Activated B cell treated with CpG ODN at 0.5 μM for 24 hours (primary cell): ENCODE data around the gene TLL2. TPM values are rescaled to one million over a fixed set of nuclear protein-coding genes. Genes with fewer than 3 reads are reported as not detected.

ENCODE experiments used
- ATAC-seq: fragments of 200-7000 bp; cut with Tn5 transposase; one replicate; pipeline ENCODE4 v1.10.0; 2021; ENCODE audit warnings: low read depth, mild to moderate bottlenecking, moderate library complexity
- CTCF ChIA-PET: fragments of 350-600 bp; sonication (Branson Sonifier 250); formaldehyde crosslinking; loops from one replicate; lab custom pipeline; 2021; ENCODE audit warnings: antibody characterized with exemption; lab: Charles Lee
- POLR2A ChIA-PET: fragments of 350-600 bp; sonication (Branson Sonifier 250); formaldehyde crosslinking; loops from one replicate; lab custom pipeline; 2021; ENCODE audit warnings: antibody characterized with exemption; lab: Charles Lee
- DNase-seq: peaks from one replicate; pipeline ENCODE4 v3.0.0; 2022
- H3K27ac Mint-ChIP-seq: one replicate; pipeline ENCODE4 v1.8.0; 2020; ENCODE audit warnings: mixed read lengths
- H3K27me3 Mint-ChIP-seq: one replicate; pipeline ENCODE4 v1.8.0; 2021; ENCODE audit warnings: mixed read lengths
- H3K36me3 Mint-ChIP-seq: one replicate; pipeline ENCODE4 v1.8.0; 2021; ENCODE audit warnings: low read depth, mixed read lengths
- H3K4me1 Mint-ChIP-seq: one replicate; pipeline ENCODE4 v1.8.0; 2021; ENCODE audit warnings: mixed read lengths
- H3K4me3 Mint-ChIP-seq: one replicate; pipeline ENCODE4 v1.8.0; 2020; ENCODE audit warnings: mild to moderate bottlenecking, mixed read lengths
- H3K9me3 Mint-ChIP-seq: one replicate; pipeline ENCODE4 v1.8.0; 2020; ENCODE audit warnings: mixed read lengths
- CTCF ChIP-seq: fragments of 200-600 bp; IDR thresholded peaks from one replicate; pipeline ENCODE4 v1.8.0; 2022; ENCODE audit warnings: antibody characterized with exemption, mild to moderate bottlenecking
- intact Hi-C: fragments of 100-400 bp; cut with micrococcal nuclease; formaldehyde crosslinking; loops from one replicate; pipeline ENCODE4 v1.15.1; 2024
- total RNA-seq: library from RNA; stranded (reverse); gene quantifications from 2 replicates; pipeline ENCODE4 v1.2.3, GENCODE V29; 2022

TLL2 gene
- total RNA-seq, 1 donor from 2014 or later, result 1.6 TPM

- TF ChIP-seq CTCF, result no peak
- H3K4me3 Mint-ChIP-seq, result no peak overlapping the region
- peaks cover 17% of the 10 kb centered on the region for H3K36me3 Mint-ChIP-seq
- peaks cover 26% of the 10 kb centered on the region for H3K4me1 Mint-ChIP-seq
- no peak overlapping the region for H3K27ac Mint-ChIP-seq
- ChIA-PET CTCF (no interaction called here), POLR2A (no interaction called here)
- intact Hi-C loops, result no loop called here
- no peaks in the 10 kb centered on the region for H3K9me3 Mint-ChIP-seq
- ATAC-seq (no peak), DNase-seq (no peak)
- H3K27me3 Mint-ChIP-seq, result peaks cover 11% of the 10 kb centered on the region
Measured at GRCh38 chr10:96516337-96516736, 2.6 kb upstream of the TLL2 start.

GRCh38 chr10:96513305-96513697 lies 425 bp downstream of the TLL2 start:
- peaks cover 11% of the 10 kb centered on the region for H3K27me3 Mint-ChIP-seq
- H3K4me3 Mint-ChIP-seq, result peak overlapping the region; percentile 83
- no peak for TF ChIP-seq CTCF
- ATAC-seq (peak; percentile 67), DNase-seq (no peak)
- intact Hi-C loops, result loop anchor here (1.0 to 5.0 kb wide), 6 partner anchors 22 to 856 kb away; partner anchors contain the start of genes ALDH18A1, LCOR and TM9SF3
- peaks cover 26% of the 10 kb centered on the region for H3K4me1 Mint-ChIP-seq
- H3K9me3 Mint-ChIP-seq, result no peaks in the 10 kb centered on the region
- POLR2A ChIA-PET, result interaction anchor here (0.6 to 1.1 kb wide), 3 partner anchors 50 to 319 kb away, joined by 3 to 4 read pairs (median 3); no protein-coding TSS in a partner anchor
- H3K36me3 Mint-ChIP-seq, result no peaks in the 10 kb centered on the region
- H3K27ac Mint-ChIP-seq, result peak overlapping the region; percentile 74
- CTCF ChIA-PET, result interaction anchor here (0.8 to 1.6 kb wide), 6 partner anchors 10 to 119 kb away, joined by 3 to 8 read pairs (median 3); no protein-coding TSS in a partner anchor

GRCh38 chr10:96512524-96513304 lies 1.0 kb downstream of the TLL2 start:
- ATAC-seq (no peak), DNase-seq (no peak)
- Mint-ChIP-seq H3K4me1 (peaks cover 26% of the 10 kb centered on the region), H3K4me3 (peak overlapping the region; percentile 83), H3K9me3 (no peaks in the 10 kb centered on the region), H3K36me3 (no peaks in the 10 kb centered on the region), H3K27ac (peak overlapping the region; percentile 74), H3K27me3 (peaks cover 11% of the 10 kb centered on the region)
- POLR2A ChIA-PET, result interaction anchor here (0.9 to 1.1 kb wide), 2 partner anchors 51 to 320 kb away, joined by 3 to 4 read pairs; no protein-coding TSS in a partner anchor
- intact Hi-C loops, result loop anchor here (1.0 to 5.0 kb wide), 6 partner anchors 22 to 855 kb away; partner anchors contain the start of genes ALDH18A1, LCOR and TM9SF3
- no peak for TF ChIP-seq CTCF
- CTCF ChIA-PET, result interaction anchor here (0.8 to 1.6 kb wide), 3 partner anchors 16 to 118 kb away, joined by 3 to 8 read pairs (median 3); no protein-coding TSS in a partner anchor

- H3K4me3 Mint-ChIP-seq, result peak overlapping the region; percentile 83
- H3K4me1 Mint-ChIP-seq, result peaks cover 26% of the 10 kb centered on the region
- intact Hi-C loops, result loop anchor here (5.0 kb wide), 2 partner anchors 236 to 854 kb away; partner anchors contain the start of gene ALDH18A1
- no peak overlapping the region for H3K27ac Mint-ChIP-seq
- ChIA-PET CTCF (interaction anchor here (0.7 to 1.7 kb wide), 3 partner anchors 13 to 31 kb away, joined by 3 to 5 read pairs (median 3); no protein-coding TSS in a partner anchor), POLR2A (no interaction called here)
- no peak for TF ChIP-seq CTCF
- ATAC-seq, result no peak
- no peaks in the 10 kb centered on the region for H3K36me3 Mint-ChIP-seq
- peaks cover 7% of the 10 kb centered on the region for H3K27me3 Mint-ChIP-seq
- H3K9me3 Mint-ChIP-seq, result no peaks in the 10 kb centered on the region
- no peak for DNase-seq
Measured at GRCh38 chr10:96511044-96511945, 2.4 kb downstream of the TLL2 start.
